Breast epithelium (tissue), 4 donors: ENCODE results near the gene RNF112. TPM values are rescaled to one million over a fixed set of nuclear protein-coding genes. Genes with fewer than 3 reads are reported as not detected.
A peak's percentile ranks its signal among the peaks of the same experiment; 100 is the strongest.

Source experiments
- DNase-seq, 2 donors: peaks; one replicate each; pipeline ENCODE4 v3.0.0-alpha.2; 2019; ENCODE audit warnings: low spot score in 2 of 2
- H3K27ac ChIP-seq, 2 donors: fragments of 200-600 bp; sonication (generic) in 1 of 2; one replicate each; pipeline ENCODE4 v1.5.1; 2016 to 2019; ENCODE audit warnings: mild to moderate bottlenecking in 1 of 2
- H3K27me3 ChIP-seq, 2 donors: fragments of 200-600 bp; sonication (generic) in 1 of 2; one replicate each; pipeline versions ENCODE4 v1.5.1 to v1.6.0; 2017 to 2019; ENCODE audit warnings: control low read depth in 1 of 2, mild to moderate bottlenecking in 1 of 2
- H3K36me3 ChIP-seq: fragments of 200-600 bp; one replicate; pipeline ENCODE4 v1.5.1; 2019
- H3K4me1 ChIP-seq, 2 donors: fragments of 200-600 bp; sonication (generic); one replicate each; pipeline ENCODE4 v1.5.1; 2016 to 2019; ENCODE audit warnings: control low read depth in 1 of 2
- H3K4me3 ChIP-seq, 3 donors: fragments of 200-600 bp; sonication (generic); 1 replicate in 2 of 3; 2 replicates in 1 of 3; pipeline ENCODE4 v1.5.1; 2016 to 2019; ENCODE audit warnings: mild to moderate bottlenecking in 3 of 3, moderate library complexity in 2 of 3
- H3K9me3 ChIP-seq, 2 donors: fragments of 200-600 bp; sonication (generic) in 1 of 2; one replicate each; pipeline ENCODE4 v1.5.1; 2016 to 2019; ENCODE audit warnings: control low read depth in 1 of 2
- CTCF ChIP-seq, 3 donors: fragments of 450-650 bp; IDR thresholded peaks; one replicate each; pipeline ENCODE4 v1.5.1; 2016 to 2017; ENCODE audit warnings: antibody characterized with exemption in 3 of 3, mild to moderate bottlenecking in 3 of 3, moderate library complexity in 3 of 3
- POLR2A ChIP-seq: fragments of 450-650 bp; IDR thresholded peaks from one replicate; pipeline ENCODE4 v1.6.1; 2016; ENCODE audit warnings: antibody characterized with exemption, mild to moderate bottlenecking, moderate library complexity
- POLR2AphosphoS5 ChIP-seq, 3 donors: sonication (generic); formaldehyde crosslinking; IDR thresholded peaks; one replicate each; pipeline ENCODE4 v1.6.1; 2017; ENCODE audit warnings: antibody characterized with exemption in 3 of 3
- intact Hi-C: fragments of 100-400 bp; cut with DNase I; formaldehyde crosslinking; loops from one replicate; pipeline ENCODE4 v1.15.1; 2023; ENCODE audit warnings: low total_unique reads
- total RNA-seq, 3 donors: library from RNA; depleted of rRNA; stranded (reverse); fragments of >200 nt; gene quantifications; one replicate each; pipeline ENCODE4 v1.1.0, GENCODE V29; 2016

The RNF112 gene
- total RNA-seq, 3 donors from 2014 or later, result 0.96 to 2.9 (median 2.3) TPM

- DNase-seq, result no peak
- intact Hi-C loops, result no loop called here
- Histone ChIP-seq H3K36me3 (no peaks in the 10 kb centered on the region), H3K27me3 (no peaks in the 10 kb centered on the region), H3K9me3 (no peaks in the 10 kb centered on the region), H3K27ac (no peak overlapping the region), H3K4me1 (no peaks in the 10 kb centered on the region), H3K4me3 (no peak overlapping the region)
- TF ChIP-seq CTCF (IDR thresholded peaks at IDR 0.05) (no peak), POLR2AphosphoS5 (IDR thresholded peaks at IDR 0.05) (no peak), POLR2A (no peak)
Measured at GRCh38 chr17:19409066-19409465, 2.0 kb upstream of the RNF112 start.

GRCh38 chr17:19409509-19409908, 1.5 kb upstream of the RNF112 start:
- Histone ChIP-seq H3K4me1 (no peaks in the 10 kb centered on the region), H3K9me3 (no peaks in the 10 kb centered on the region), H3K36me3 (no peaks in the 10 kb centered on the region), H3K4me3 (no peak overlapping the region), H3K27me3 (no peaks in the 10 kb centered on the region), H3K27ac (no peak overlapping the region)
- DNase-seq, result no peak
- no peak for TF ChIP-seq CTCF (IDR thresholded peaks at IDR 0.05)
- TF ChIP-seq POLR2A, result no peak
- TF ChIP-seq POLR2AphosphoS5 (IDR thresholded peaks at IDR 0.05), result no peak
- intact Hi-C loops, result no loop called here

DNA sequence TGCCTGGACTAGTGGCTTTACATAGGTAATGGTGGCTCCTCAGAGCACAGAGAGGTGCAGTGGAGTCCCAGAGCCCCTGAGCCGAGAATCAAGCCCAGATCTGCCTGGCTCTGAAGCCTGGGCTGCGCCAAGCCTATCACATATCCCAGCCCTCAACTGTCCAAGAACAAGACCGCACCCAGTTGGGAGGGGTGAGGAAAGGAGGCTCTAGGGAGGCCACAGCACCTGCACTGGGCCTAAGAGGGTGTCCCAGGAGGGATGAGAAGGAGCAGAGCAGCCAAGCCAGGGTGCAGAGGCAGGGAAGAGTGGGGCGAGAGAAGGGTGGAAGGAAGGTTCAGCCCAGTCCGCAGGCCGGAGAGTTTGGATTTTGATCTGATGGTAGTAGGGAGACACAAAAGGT, 941 bp upstream of the RNF112 start:
- Histone ChIP-seq H3K4me1 (no peaks in the 10 kb centered on the region), H3K4me3 (no peak overlapping the region), H3K9me3 (no peaks in the 10 kb centered on the region), H3K27ac (no peak overlapping the region), H3K36me3 (no peaks in the 10 kb centered on the region), H3K27me3 (no peaks in the 10 kb centered on the region)
- intact Hi-C loops, result no loop called here
- TF ChIP-seq CTCF (IDR thresholded peaks at IDR 0.05) (no peak), POLR2A (no peak), POLR2AphosphoS5 (IDR thresholded peaks at IDR 0.05) (no peak)
- DNase-seq, result no peak

- no peak overlapping the region for H3K27ac ChIP-seq
- intact Hi-C loops, result no loop called here
- no peak for DNase-seq
Measured at GRCh38 chr17:19411631-19412030, 599 bp downstream of the RNF112 start.

GRCh38 chr17:19412510-19412909, 1.5 kb downstream of the RNF112 start:
- no peaks in the 10 kb centered on the region for H3K9me3 ChIP-seq
- H3K27me3 ChIP-seq, result no peaks in the 10 kb centered on the region
- no peaks in the 10 kb centered on the region for H3K36me3 ChIP-seq
- TF ChIP-seq CTCF (IDR thresholded peaks at IDR 0.05), result no peak
- TF ChIP-seq POLR2A, result no peak
- no peak for TF ChIP-seq POLR2AphosphoS5 (IDR thresholded peaks at IDR 0.05)
- no peak overlapping the region for H3K4me3 ChIP-seq
- DNase-seq, result no peak
- intact Hi-C loops, result no loop called here
- H3K4me1 ChIP-seq, result no peaks in the 10 kb centered on the region
- no peak overlapping the region for H3K27ac ChIP-seq

More at GRCh38 chr17:19411631-19412030, 599 bp downstream of the RNF112 start:
- TF ChIP-seq POLR2AphosphoS5 (IDR thresholded peaks at IDR 0.05) (no peak), POLR2A (no peak)
- Histone ChIP-seq H3K9me3 (no peaks in the 10 kb centered on the region), H3K4me3 (peak overlapping the region in 1 of 3 donors; percentile 19), H3K36me3 (no peaks in the 10 kb centered on the region), H3K27me3 (no peaks in the 10 kb centered on the region), H3K4me1 (no peaks in the 10 kb centered on the region)

GRCh38 chr17:19412984-19413383, 2.0 kb downstream of the RNF112 start:
- Histone ChIP-seq H3K36me3 (no peaks in the 10 kb centered on the region), H3K27me3 (no peaks in the 10 kb centered on the region), H3K4me1 (no peaks in the 10 kb centered on the region), H3K27ac (no peak overlapping the region), H3K9me3 (no peaks in the 10 kb centered on the region), H3K4me3 (no peak overlapping the region)
- intact Hi-C loops, result no loop called here
- no peak for DNase-seq
- TF ChIP-seq POLR2A, result no peak
- no peak for TF ChIP-seq POLR2AphosphoS5 (IDR thresholded peaks at IDR 0.05)
- no peak for TF ChIP-seq CTCF (IDR thresholded peaks at IDR 0.05)
